NCI-H460 (cell line): ENCODE results near the gene SCN4B. TPM values are rescaled to one million over a fixed set of nuclear protein-coding genes. Genes with fewer than 3 reads are reported as not detected.
"Not testable (repeated sequence)": the region's sequence is repeated elsewhere in the genome, so short reads cannot be mapped to it uniquely, and the experiment has no call there.

Experiments used
- DNase-seq: peaks from one replicate; pipeline ENCODE4 v3.0.0-alpha.2; 2016; ENCODE audit warnings: low read depth; ENCODE audit errors: extremely low read depth
- polyA plus RNA-seq: library from polyadenylated mRNA; depleted of rRNA; stranded (reverse); fragments of >200 nt; gene quantifications from 2 replicates; pipeline ENCODE4 v1.2.3, GENCODE V29; 2014; cell fraction: nucleus; rRNA removed
- total RNA-seq: library from RNA; depleted of rRNA; stranded (reverse); fragments of >200 nt; shearing (Covaris generic); gene quantifications from 2 replicates; pipeline ENCODE4 v1.2.3, GENCODE V29; 2014; rRNA removed

SCN4B gene, protein sequence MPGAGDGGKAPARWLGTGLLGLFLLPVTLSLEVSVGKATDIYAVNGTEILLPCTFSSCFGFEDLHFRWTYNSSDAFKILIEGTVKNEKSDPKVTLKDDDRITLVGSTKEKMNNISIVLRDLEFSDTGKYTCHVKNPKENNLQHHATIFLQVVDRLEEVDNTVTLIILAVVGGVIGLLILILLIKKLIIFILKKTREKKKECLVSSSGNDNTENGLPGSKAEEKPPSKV
- total RNA-seq = not detected in 2 replicates
- polyA plus RNA-seq = not detected in 2 replicates

DNA sequence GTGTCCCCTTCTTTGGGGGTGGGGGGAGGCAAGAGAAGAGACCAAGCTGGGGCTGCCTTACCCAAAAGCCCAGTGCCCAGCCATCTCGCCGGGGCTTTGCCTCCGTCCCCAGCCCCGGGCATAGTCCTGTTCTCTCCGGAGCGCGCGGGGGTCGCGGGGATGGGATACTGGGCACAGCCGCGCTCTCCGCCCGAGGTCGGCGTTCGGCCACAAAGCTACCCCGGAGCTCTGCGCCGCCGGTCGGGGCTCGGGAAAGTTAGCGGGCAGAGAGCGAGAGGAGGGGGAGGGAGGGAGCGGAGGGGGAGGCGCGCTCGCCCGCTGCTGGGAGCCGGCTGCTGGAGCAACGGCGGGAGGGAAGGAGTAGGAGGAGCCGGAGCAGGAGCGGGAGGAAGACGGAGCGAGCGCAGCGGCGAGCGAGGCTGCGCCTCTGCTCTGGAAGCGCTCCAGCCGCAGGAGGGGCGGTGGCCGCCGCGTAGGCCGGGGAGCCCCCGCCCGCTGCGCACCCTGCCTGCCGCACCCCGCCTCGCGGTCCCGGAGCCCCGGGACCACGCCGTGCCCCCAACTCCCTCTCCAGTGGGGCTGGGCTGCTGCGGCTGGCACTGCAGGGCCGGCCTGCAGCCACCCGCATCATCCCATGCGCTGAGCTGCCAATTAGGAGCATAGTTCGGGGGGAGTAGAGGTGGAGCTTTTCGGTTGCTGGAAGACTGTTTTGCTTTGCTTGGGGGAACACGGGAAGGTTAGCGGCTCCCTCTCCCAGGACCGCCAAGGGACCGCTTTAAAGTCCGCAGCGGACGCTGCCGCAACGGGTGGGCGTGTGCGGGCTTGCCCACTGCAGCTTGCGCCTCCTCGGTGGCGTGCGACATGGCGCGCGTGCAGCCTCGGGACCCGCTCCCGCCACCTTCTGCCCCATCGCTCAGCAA, at the start of gene SCN4B:
Gene SCN4B (minus strand): TSS at position 272 of the 920 bp plus-strand sequence. CDS start 150 bp downstream, at position 122.
- DNase-seq = peak; percentile 23

DNA sequence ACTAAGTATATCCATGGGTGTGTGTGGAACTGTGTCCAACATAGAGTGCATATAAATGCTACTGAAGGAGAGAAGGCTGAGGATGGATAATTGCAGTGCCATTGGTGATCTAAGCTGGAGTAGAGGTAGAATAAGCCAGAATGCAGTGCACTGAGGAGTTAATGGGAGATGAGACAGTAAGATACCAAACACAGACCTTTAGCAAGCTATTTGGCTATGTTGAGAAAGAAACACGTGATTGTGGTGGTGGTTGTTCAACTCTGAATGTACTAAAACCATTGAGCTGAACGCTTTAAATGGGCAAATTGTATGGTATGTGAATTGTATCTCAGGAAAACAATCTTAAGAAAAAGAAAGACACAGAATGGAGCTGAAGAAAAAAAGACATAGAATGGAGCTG, 49.3 kb upstream of the SCN4B start:
- DNase-seq = no peak

DNA sequence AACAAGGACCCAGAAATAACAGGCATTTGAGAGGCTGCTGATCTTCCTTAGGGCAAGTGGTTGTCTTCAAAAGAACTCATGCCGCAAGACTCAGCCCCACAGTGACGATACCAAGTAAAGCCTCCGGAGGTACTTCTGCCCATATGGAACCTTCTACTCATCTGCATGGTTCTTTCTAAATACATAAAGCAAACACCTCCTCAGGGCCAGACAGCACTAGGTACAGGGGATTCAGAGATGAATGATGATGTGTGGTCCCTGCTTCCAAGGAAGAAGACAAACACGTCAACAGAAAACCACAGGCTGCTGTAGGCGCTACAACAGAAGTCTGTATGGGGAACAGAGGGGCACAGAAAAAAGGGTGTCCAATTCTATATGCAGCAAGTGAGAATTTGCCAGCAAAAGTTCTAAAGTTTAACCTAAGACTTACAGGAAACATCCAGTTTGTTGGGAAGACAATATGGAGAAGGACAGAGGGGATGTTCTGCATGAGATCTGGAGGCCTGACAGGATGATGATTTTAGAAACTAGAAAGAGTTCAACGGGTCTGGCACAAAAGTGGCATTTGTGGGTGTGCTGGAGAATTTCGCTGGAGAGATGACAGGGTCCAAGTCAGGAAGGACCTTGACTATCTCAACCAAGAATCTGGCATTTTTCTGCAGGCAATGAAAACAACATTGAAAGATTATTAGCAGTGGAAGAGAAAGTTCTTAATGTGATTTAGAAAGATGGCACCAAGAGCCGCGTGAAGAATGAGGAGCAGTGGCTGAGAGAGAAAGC, 48.5 kb upstream of the SCN4B start:
- no peak for DNase-seq

DNA sequence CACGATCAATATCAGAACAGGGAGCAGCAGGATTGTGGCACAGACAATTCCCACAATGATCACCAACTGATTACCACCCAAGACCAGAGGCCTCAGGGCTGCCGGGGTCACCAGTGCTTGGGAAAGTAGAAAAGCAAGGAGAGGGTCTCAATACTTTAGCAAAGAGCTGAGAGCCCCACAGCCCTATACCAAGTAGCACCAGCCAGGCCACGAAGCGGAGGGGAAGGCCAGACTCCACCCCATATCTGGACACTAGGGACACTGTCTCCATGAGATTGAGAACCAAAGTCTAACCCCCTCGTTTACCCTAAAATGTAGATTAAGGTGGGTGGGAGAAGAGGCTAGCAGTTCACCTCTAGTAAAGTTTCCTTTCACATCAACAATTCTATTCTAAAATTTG, 47.9 kb upstream of the SCN4B start:
- no peak for DNase-seq

DNA sequence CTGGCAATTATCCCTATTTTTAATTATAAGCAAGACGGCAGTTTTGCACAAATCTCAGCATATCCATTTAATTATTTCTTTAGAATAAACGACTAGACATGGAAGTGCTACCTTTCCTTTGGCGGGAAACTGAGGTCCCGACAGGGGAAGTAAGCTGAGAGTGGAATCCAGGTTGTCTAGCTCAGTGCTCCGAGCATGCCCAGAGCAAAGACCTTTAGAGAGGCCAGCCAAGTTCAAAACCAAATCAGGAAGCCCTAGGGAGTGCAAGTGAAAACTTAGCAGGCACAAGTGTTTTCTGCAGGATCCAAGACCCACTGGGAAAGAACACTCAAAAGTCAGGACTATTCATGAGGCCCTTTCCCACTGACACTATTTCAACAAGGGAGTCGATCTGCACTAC, 46.5 kb upstream of the SCN4B start:
- DNase-seq = no peak

DNA sequence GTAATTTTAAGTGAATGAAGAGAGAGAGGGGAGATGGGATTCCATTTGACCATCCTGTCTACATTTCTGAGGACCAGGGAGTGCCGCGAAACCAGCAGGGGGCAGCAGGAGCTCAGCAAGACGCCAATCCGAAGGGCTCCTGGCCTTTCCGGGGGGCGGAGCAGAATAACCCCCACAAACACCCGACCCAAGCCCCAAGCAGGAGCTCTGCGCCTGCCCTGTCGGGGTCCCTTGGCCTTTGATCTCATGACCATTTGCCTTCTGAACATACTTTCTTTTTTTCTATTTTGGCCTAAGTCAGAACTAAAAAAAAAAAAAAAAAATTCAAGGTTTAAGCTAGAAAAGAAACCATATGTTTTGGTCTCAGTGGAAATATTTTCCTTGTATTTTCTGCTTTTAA, 45.7 kb upstream of the SCN4B start:
- DNase-seq = peak; percentile 40

DNA sequence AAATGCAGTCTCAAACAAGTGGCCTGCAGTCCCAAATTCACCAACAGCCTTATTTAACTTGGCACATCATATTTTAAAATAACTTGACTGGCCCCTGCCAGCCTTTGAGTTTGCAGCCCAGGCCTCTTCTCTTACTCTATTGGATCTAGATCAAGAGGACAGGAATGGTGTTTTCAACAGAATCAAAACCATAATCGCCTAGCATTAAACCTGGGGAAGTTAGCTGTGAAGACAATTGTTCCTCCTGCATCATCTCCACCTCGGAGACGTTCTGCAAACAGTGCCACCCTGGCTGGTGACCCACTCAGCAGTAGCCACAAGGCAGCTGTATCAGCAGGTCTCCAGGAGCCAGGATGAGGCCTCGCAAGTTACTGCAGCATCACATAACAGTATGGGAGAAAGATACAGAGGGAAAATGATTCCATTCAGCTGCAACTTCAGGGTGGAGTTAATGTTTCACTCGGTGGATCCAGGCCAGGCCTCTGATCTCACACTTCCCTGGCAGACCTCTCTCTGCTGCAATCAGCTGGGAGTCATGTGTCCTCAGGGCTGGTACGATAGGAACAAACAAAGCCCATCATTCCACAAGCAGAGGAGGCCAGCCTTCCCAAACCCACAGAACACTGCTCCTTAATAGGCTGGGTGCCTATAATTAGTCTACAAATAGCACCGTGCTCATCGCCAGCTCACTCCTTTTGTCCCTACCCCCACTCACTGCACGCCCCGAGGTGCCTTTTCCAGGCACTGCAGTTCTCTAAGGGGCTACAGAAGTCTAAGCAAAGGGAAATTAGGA, 42.4 kb upstream of the SCN4B start:
- no peak for DNase-seq

DNA sequence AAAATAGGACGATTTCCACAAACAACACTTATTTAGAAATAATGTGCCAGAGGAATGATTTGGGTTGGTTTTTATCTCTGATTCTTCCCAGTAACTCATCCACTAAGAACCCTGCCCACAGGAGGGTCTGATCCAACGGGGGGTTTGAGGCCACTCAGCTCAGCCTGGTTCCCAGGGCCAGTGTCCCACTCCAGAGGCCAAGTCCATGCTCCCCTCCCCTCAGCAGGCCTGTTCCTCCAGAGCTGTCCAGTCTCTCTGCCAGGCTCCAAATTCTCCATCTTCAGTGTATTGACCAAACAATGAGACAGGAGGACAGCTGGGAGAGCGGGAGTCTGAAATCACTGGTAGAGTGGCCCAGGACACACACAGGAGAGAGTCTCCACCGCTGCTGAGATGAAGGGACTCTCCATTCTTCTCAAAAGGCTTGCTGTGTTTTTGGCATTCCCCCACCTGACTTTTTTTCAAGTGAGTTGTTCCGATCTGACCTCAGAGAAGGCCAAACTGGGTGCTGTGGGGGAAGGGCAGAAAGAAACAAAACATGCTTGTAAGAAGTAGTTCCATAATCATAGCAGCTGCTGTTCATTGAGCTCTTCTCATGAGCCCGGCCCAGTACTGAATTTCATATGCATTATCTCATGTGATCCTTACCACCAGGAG, 41.4 kb upstream of the SCN4B start:
- no peak for DNase-seq

DNA sequence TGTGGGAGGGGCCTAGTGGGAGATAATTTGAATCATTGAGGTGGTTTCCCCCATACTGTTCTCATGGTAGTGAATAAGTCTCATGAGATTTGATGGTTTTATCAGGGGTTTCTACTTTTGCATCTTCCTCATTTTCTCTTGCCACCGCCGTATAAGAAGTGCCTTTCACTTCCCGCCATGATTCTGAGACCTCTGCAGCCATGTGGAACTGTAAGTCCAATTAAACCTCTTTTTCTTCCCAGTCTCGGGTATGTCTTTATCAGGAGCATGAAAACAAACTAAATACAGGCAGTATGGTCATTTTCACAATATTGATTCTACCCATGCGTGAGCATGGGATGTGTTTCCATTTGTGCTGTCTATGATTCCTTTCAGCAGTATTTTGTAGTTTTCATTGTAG, 40.2 kb upstream of the SCN4B start:
- not testable (repeated sequence) for DNase-seq

DNA sequence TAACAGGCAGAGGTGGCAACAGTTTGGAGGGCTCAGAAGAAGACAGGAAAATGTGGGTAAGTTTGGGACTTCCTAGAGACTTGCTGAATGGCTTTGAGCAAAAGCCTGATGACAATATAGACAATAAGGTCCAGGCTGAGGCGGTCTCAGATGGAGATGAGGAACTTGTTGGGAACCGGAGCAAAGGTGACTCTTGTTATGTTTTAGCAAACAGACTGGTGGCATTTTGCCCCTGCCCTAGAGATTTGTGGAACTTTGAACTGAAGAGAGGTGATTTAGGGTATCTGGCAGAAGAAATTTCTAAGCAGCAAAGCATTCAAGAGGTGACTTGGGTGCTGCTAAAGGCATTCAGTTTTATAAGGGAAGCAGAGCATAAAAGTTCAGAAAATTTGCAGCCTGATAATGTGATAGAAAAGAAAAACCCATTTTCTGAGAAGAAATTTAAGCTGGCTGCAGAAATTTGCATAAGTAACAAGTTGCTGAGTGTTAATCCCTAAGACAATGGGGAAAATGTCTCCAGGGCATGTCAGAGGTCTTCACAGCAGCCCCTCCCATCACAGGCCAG, 38.4 kb upstream of the SCN4B start:
- not testable (repeated sequence) for DNase-seq

DNA sequence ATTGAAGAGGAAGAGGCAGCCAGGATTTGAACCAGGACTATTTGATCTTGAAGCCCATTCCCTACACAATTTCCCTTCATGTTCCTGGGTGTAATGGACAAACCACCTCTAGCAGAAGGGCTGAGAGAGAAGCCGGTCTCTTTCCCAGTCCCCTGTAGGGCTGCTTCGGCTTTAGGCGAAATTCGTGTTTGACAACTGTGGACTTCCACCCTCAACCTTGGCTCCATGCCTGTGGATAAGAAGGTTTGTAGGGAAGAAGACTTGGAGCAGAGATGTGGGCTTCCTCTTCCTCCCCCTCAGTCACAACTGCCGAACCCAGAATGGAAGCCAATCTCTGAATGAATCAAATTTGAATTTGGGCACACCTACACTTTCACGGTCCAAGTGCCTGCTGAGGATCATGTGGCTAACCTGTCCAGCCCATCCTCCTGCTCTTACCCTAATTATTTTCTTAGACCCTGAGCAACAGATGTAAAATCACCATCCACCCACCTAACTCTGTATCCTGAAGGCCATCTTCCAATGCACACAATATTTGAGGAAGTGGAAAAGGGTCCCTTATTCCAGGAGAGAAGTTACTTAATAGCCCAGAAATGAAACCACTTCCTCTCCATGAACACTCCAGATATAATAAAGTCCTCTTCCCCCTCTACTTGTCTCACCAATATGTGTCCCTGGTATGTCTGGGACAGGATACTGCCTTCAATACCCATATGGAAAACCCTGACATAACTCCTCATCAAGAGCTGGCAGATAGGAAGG, 33.9 kb upstream of the SCN4B start:
- no peak for DNase-seq

DNA sequence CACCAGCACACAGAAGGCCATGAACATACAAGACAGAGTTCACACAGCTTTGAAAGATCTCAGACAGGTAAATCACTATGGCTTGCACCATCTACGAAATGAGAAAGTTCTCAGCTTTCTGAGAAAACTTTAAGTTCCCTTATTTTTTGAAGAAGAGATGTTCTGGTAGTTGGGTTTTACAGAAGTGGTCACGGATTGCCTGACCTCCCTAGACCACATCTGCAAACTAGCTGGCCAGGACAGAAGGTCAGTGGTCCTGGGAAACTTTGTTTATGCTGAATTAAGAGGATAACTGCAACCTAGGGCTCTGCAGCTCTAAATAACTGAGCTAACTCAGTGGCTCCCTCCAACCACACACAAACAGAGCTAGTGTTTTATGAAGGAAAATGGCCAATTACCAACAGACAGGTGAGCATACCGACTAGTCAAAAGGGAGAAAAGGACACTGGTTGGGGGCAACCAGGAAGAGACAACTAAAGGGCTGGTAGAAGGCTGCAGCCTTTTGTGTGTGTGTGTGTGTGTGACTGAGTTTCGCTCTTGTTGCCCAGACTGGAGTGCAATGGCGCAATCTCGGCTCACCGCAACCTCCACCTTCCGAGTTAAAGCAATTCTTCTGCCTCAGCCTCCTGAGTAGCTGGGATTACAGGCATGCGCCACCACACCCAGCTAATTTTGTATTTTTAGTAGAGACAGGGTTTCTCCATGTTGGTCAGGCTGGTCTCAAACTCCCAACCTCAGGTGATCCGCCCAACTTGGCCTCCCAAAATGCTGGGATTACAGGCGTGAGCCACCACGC, 32.4 kb upstream of the SCN4B start:
- DNase-seq = no peak

DNA sequence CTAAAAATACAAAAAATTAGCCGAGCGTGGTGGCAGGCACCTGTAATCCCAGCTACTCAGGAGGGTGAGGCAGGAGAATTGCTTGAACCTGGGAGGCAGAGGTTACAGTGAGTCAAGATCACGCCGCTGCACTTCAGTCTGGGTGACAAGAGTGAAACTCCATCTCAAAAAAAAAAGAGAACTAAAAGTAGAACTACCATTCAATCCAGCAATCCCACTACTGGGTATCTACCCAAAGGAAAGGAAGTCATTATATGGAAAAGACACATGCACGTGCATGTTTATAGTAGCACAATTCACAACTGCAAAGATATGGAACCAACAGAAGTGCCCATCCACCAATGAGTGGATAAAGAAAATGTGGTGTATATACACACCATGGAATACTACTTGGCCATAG, 31.1 kb upstream of the SCN4B start:
- not testable (repeated sequence) for DNase-seq

DNA sequence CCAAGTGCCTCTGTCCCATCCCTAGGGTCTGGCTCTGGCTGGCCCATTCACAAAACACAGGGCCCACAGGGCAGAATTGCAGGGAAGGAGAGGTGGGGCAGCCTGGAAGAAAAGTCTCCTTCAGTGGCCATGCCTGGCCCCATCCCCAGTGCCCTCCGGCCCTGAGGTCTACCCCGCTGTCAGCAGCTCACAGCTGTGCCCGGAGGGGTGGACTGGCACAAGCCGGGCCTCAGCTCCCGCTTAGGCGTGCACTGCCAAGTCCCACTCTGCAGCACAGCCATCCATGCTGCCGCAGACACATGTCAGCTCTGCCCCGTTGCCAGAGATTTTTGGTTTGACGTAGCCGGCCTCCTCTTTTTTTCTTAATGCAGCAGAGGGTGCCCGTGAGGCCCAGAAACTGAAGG, 27.7 kb upstream of the SCN4B start:
- DNase-seq = no peak

DNA sequence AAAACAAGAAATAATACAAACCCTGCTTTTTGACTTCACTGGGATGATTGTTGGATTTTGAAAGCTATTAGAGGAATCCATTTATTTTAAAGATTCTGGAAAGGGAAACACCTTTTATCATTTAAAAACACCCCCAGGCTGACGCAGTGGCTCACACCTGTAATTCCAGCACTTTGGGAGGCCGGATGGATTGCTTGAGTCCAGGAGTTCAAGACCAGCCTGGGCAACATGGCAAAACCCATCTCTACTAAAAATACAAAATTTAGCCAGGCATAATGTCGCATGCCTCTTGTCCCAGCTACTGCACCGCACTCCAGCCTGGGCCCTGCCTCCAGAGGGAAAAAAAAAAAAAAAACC, 24.1 kb upstream of the SCN4B start:
- DNase-seq = no peak

DNA sequence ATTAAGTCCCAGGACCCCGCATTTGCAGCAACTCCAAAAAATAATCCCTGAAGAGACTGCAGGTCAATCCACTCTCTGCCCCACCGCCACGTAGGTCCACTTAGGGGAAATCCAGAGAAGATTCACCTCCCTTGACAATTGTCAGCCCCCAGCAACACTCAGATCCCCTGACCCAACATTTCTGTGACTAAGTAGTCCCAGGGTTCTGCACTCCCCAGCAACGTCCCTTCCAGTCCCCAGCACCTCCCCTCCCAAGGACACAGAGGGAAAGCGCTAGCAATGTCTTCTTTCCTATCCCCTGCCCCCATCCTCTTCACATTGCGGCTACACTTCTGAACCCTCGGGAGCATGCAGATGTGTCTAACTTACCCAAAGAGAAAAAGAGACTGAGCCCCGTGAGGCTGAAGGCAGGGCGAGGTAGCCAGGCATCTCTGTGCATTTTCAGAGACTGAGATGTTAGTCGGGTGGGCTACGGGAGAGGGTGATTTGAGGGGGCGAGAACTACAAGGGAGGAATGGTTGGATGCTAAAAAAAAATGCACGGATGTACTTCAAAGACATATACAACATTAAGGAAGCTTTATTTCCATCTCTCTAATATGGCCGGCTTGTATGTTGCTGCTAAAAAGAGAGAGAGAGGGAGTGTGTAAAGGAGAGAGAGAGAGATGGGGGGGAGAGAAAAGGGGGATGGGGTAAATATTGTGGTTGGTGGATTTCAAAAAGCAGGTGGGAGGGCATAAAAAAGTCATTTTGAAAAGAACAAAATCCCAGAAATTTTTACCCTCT, 23.6 kb upstream of the SCN4B start, which contains the start of gene SCN2B:
Gene SCN2B (minus strand): TSS at position 647 of the 785 bp plus-strand sequence. CDS start 208 bp downstream, at position 439.
- no peak for DNase-seq
